HG02884 (cell line): Measurements from ENCODE around the gene ALKBH5.

Experiments
- ATAC-seq: cut with Tn5 transposase; IDR thresholded peaks from one replicate; pipeline ENCODE4 v1.9.1; 2021; ENCODE audit warnings: mild to moderate bottlenecking, moderate library complexity; ENCODE audit not compliant: unreplicated experiment

The ALKBH5 gene

DNA sequence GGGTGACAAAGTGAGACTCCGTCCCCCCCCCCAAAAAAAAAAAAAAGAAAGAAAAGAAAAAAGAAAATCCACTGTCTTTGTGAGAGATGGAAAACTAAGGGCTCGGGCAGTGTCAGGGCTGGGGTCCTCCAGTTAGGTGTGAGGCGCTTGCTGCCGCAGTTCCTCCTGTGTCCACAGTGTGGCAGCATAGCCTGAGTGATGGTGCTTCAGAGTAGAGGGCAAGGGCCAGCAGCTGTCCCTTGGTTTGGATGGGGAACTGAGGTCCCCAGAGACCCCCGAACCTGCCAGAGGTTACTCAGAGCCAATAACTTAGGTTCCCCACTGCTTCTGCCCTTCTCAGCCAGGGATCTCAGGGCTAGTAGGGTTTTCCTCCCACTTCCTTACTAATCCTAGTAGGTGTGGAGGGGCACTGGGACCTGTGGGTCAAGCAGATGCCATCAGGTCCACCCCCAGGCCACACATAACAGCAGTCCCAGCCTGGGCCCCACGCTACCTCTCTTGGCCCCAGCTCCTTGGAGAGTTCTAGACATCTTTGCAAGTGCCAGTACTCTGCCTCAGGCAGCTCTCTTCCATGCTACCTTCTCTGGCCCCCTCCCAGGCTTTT, 33.9 kb downstream of the ALKBH5 start:
- no peak for ATAC-seq

DNA sequence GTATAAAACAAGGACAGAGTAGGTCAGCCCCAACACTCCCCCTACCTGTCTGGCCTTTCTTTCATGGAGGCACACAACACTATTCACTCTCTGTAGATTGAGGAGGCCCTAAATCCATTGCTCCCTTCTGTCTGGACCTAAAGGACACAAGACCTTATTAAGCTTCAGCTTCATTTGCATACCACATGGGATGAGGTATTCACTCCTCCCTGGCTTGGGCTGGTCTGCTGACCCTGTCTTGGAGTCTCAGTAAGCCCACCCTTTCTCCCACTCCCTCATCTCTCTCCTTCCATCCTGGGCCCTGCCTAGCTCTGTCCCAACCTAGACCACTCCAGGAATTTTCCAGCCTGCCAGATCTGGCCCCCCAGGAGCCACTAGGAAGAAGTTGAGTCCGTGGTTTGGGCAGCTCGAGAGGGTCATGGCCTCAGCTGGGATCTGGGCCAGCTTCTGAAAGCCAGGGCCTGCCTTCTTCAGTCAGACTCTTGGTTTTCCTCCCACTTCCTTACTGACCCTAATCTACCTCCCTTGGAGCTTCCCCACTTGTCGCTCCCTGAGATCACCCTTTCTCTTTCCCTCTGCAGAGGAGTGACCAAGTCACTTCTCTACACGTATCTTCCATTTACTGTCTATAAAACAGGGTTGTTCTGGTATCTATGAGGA, 35.3 kb downstream of the ALKBH5 start:
- no peak for ATAC-seq

DNA sequence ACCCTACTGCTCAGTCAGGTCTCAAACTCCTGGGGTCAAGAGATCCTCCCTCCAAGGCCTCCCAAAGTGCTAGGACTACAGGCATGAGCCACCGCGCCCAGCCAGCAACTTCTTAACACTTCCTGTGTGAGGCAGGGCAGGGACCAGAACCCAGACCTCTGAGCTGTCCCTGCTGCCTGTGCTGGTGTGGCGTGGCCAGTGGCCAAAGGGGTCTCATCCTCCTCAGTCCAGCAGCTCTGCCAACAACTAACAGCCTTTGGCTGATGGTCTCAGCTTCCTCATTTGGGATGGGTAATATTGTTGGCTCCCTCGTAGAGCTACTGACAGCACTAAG, 40.4 kb downstream of the ALKBH5 start:
- no peak for ATAC-seq

DNA sequence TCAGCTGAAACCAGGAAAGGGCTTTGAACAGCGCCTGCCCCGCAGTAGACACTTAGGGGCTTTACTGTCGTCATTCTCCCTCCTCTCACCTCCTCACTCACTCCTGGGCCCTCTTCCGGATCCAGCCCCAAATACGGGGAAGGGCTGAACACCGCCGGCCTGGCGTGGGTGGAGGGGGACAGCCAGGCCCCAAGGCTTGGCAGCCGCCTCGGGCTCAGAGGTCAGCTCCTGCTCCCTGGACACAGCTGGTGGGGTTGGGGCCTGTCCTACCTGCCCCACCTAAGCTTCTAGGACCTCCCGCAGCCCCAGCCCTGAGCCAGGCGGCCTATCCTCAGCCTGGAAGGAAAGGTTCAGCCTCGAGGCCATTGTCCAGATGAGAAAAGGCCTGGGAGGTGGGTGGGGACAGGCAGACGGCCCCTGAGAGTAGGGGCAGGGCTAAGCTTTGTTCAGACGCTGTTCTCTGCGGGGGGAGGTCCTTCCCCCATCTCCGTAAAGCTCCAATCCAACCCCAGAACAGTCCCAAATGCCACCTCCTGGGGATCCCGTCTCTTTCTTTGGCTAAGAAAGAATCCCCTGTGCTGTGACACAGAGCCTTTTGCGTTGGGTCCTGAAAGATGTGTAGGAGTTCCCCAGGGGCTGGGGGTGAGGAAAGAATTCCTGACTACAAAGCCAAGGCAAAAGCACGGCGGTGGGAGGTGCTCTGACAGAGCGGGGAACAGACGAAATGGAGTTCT, 40.9 kb downstream of the ALKBH5 start:
- no peak for ATAC-seq

DNA sequence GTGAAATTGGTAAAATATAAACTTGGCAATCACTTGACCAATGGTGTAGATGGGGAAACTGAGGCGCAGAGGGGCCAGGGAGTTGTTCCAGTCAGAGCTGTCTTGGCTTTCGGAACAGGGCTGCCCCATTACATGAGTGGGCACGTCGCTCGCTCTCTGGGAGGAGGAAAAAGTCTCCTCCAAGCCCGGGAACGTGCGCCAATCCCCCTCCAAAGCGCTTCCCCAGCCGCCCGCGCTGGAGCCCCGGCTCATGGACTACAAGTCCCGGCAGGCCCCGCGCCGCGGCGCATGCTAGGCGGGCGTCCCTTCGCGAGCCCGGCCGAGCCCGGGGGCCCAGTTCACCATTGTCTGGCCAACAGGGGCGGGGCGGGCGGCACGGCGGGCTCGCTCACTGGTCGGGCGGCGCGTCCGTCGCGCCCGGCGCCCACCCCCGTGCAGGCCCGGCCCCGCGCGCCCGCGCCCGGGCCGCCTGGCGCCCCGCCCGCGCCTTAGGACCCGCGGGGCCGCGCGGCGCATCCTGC, 41.6 kb downstream of the ALKBH5 start, which contains the start of gene LLGL1:
Gene LLGL1, plus strand, starts transcription at position 515 of the 521 bp plus-strand sequence. CDS start 48 bp downstream, outside the sequence.
- peak; percentile 85 for ATAC-seq

DNA sequence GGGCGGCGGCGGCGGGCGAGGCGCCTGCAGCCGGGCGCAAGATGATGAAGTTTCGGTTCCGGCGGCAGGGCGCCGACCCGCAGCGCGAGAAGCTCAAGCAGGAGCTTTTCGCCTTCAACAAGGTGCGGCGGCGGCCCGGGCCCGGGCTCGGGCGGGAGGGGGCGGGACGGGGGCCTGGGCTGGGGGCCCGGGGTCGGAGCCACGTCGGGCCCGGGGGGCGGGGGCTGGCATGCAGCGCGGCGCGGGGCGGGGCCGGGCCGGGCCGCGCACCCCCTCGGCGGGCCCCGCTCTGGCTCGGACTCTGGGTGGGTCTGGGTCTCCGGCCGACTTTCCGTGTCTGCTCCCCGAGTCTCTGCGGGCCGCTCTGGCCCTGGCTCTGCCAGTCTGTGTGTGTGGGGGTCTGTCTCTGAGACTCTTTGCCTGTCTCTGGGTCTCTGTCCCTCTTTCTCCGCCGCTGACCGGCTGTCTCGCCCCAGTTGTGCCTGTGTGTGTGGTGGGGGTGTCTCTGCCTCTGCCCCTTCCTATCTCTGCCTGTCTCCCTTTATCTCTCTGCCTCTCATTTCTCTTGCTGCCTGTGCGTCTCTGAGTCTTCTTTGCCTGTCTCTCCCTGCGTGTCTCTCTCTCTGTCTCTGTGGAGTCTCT, 42.1 kb downstream of the ALKBH5 start:
- peak; percentile 23 for ATAC-seq

DNA sequence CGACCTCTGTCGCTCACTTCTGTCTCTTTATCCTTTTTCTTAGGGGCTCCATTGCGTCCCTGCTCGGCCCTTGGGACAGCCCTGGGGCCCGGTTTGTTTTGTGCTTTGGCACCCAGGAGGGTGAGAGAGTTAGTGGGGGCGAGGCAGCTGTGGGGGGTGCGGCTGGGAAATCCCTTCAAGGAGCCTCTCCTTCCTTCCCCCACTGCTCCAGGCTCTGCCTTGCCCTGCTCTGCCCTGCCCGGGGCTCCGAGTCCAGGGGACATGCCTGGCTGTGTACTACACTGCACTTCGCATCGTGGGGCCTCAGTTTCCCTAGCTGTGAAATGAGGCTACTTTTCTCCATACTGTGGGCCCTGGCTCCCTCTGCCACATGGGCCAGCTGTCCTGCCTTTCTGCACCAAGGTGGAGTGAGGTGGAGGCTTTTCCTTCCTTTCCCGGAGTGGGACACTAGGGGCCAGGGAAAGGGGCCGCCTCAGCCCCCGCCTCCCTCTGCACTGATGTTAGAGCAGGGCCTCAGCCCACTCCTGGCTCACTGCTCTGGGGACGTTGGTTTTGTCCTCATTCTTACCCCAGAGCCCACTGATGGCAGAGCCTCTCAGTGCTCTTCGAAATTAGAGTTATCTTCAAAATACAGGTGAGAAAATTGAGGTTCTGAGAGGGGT, 42.8 kb downstream of the ALKBH5 start:
- ATAC-seq: no peak

DNA sequence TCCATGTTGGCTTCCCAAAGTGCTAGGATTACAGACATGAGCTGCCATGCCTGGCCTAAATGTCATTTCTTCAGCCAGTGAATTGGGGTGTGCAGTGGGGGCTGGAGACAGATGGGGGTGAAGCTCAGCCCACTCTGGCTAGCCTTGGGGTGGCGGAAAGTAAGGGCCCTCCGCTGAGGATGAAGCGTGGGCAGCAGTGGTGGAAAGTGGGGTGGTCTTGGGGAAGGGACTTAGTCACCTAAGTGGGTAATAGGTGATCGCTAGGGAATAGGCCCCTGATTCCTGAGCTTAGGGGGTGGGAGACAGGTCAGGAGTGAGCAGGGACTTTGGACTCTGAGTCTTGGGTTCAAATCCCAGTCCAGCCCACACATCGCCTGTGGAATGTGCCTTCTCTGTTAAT, 44.0 kb downstream of the ALKBH5 start:
- ATAC-seq: no peak

DNA sequence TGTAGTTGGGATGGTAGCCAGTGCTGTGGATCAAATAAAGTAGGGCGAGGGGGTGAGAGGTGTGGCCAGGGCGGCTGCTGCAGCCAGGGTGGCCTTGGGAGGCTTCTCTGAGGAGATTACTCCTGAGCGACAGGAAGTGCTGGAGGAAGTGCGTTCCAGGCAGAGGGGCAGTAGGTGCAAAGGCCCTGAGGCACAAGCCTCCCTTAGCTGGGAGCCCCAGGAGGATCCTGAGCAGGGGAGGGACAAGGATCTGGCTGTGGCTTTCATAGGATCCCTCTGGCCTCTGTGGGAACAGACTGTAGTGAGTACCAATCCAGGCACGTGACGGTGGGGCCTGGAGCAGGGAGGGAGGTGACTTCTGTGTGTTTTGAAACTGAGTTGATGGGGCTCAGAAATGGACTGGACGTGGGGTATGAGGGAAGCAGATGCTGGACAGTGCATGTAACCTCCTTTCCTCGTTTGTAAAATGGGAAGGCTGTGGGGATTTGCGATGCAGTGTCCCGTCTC, 44.6 kb downstream of the ALKBH5 start:
- ATAC-seq: no peak

DNA sequence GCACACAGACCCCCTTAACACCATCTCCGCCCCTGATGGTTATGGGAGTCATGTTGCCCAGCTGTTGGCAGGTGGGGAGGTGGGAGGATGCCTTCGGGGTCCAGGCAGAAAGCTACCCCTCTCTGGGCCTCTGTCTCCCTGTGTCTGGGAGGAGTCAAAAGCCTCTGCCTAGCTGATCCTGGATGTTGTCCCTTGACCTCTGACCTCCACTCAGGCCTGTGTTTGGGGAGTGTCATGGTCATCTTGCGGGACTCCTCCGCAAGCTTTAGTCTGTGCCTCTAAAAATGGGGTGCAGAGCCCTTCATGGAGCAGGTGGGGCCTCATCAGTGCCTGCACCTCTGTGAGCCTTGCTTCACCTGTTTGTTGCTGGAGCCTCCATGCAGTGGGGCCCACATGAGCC, 45.6 kb downstream of the ALKBH5 start:
- no peak for ATAC-seq

DNA sequence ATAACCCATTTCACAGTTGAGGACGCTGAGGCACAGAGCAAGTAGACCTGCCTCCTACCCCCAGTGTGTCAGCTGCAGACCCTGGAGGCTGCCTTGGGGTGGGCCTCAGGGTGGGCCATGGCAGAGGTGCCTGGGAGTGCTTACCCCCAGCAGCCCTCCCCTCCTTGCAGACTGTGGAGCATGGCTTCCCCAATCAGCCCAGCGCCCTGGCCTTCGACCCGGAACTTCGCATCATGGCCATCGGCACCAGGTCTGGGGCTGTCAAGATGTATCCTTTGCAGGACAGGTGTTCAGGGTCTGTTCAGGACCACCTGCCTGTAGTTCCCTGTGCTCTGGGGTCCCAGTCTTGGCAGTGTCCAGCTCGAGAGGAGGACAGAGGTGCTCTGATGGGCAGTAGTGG, 46.1 kb downstream of the ALKBH5 start:
- no peak for ATAC-seq

DNA sequence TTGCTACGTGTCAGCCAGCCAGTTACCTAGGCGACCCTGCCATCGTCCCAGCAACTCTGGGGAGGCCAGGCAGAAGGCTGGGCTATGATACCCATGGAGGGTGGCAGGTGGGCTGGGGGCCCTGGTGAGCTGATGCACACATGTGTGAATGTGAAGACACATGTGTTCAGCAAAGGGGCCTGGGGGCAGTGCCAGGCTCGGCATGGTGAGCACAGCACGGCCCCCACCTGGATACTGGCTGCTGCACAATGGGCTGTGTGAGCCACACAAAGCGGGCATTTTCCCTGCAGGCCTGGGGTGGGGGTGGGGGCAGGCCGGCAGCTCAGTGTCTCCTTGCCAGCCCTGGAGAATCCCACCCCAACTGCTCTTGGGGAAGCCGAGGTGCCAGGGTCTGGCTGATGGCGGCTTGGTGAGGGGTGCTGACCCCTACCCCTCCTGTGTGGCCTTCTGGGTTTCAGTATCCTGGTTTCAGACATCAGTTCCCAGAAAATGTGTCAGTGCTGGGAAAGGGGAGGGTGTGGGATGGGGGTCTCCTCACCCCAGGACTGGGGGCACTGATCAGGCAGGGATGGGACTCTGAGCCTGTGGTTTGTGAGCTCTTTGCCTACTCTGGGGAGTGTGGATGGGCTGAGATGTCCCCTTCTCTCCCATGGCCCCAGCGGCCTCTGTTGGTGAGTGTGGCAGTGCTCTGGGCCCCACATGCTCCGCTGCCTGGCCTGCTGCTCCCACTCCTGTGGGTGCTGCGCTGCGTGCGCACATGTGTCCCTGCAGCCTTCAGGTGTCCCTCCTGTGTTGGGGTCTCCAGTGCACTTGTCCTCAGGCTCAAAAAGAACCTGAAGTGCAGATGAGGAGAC, 46.9 kb downstream of the ALKBH5 start:
- no peak for ATAC-seq

DNA sequence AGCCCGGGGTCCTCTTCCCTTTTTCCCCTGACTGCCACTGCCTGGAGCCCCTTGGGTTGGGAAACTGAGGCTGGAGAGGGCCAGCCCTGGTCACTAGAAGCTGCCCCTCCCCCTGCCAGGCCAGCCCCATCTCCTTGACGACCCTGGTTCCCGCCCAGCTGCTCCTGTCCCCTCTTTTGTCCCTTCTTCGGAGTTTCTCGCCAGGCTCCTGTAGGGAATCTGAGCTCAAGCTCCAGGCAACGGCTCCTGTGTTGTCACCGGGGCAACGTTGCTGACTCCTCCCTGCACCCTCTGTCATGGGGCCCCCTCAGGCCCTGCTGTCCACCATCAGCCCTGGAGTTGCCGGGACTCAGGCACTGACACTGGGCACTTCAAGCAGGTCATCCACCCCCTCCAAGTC, 47.5 kb downstream of the ALKBH5 start:
- no peak for ATAC-seq

DNA sequence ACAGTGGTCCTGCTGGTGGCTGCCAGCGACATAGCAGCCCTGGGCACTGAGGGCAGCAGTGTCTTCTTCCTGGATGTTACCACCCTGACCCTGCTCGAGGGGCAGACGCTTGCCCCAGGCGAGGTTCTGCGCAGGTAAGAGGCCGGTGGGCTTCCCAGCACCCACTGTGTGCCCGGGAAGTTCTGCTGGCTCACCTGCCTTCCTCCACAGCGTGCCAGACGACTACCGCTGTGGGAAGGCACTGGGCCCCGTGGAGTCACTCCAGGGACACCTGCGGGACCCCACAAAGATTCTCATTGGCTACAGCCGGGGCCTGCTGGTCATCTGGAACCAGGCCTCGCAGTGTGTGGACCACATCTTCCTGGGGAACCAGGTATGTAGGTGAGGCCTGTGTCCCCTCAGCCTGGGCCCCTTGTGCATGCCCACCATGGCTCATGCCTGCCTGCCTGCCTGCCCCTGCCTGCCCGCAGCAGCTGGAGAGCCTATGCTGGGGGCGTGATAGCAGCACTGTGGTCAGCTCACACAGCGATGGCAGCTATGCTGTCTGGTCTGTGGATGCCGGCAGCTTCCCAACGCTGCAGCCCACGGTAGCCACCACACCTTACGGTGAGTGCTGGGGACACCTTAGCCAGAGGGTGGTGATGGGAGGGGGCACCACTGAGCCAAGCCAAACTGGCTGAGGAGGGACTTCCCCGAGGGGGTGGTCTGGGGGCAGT, 50.3 kb downstream of the ALKBH5 start:
- ATAC-seq: no peak

DNA sequence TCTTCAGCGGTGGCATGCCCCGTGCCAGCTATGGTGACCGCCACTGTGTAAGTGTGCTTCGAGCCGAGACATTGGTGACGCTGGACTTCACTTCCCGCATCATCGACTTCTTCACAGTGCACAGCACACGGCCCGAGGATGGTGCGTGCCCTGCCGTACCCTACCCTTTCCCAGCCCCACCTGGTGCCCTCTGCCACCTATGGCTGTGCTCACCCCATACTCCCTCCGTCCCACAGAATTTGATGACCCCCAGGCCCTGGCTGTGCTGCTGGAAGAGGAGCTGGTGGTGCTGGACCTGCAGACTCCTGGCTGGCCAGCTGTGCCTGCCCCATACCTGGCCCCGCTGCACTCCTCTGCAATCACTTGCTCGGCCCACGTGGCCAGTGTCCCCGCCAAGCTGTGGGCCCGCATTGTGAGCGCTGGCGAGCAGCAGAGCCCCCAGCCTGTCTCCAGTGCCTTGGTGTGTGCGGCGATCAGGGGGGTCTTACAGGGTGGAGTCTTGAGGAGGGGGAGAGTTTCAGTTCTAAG, 51.3 kb downstream of the ALKBH5 start:
- no peak for ATAC-seq

DNA sequence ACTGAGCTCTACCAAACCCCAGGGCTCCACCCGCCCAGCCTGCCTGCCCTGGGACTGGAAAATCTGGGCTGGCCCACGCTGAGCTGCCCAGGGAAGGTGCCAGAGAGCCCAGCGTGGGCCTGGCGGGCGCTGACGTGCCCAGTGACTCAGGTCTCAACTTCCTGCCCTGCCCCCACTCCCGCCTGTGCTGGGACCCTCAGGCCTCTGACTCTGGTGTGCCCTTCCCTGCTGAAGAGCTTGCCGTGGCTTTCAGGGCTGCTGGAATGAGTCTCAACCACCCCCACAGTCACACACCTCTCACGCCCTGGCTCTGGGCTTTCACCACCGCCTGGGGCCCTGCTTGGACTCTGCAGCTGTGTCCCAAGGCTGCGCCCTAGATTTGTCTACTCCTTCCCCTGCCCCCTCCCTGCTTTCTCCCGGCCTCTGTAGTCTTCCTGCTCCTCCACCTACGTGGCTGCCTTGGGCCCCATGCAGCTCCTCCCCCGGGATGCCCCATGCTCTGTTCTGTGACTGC, 52.2 kb downstream of the ALKBH5 start:
- ATAC-seq: no peak

DNA sequence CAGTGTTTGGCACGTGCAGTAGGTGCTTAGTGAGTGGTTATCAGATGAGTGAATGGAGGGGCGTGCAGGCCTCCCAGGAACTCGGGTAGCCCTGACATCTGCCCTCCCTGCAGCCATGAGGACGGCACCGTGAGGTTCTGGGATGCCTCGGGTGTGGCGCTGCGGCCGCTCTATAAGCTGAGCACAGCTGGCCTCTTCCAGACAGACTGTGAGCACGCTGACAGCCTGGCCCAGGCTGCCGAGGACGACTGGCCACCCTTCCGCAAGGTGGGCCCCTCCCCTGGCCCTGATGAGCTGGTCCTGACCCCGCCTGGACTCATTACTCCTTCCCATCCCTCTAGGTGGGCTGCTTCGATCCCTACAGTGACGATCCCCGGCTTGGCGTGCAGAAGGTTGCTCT, 52.9 kb downstream of the ALKBH5 start:
- ATAC-seq: no peak

DNA sequence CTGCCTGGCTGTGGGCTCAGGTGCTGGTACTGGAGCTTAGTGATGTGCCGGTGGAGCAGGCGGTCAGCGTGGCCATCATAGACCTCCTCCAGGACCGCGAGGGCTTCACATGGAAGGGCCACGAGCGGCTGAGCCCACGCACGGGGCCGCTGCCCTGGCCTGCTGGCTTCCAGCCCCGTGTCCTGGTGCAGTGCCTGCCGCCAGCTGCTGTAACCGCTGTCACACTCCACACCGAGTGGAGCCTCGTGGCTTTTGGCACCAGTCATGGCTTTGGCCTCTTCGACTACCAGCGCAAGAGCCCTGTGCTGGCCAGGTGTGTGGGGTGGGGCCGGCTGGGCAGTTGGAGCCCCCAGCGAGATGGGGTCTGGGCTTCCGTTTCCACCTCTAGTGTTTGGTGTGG, 53.8 kb downstream of the ALKBH5 start:
- no peak for ATAC-seq

DNA sequence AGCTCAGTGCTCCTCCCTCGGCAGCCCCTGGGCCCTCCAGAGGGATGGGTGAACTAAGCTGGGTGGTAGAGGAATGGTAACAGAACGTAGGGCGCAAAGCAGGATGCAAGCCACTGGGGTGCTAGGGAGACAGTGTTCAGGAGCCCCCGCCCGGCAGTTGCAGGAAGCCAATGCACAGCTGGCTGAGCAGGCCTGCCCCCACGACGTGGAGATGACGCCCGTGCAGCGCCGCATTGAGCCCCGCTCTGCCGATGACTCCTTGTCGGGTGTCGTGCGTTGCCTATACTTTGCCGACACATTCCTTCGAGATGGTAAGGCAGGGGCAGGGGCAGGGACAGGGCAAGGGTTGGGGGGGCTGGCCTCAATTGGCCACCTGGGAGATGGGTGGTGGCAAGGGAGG, 54.7 kb downstream of the ALKBH5 start:
- no peak for ATAC-seq
